ENCODE measurements around the gene PNPO.

The PNPO gene

DNA sequence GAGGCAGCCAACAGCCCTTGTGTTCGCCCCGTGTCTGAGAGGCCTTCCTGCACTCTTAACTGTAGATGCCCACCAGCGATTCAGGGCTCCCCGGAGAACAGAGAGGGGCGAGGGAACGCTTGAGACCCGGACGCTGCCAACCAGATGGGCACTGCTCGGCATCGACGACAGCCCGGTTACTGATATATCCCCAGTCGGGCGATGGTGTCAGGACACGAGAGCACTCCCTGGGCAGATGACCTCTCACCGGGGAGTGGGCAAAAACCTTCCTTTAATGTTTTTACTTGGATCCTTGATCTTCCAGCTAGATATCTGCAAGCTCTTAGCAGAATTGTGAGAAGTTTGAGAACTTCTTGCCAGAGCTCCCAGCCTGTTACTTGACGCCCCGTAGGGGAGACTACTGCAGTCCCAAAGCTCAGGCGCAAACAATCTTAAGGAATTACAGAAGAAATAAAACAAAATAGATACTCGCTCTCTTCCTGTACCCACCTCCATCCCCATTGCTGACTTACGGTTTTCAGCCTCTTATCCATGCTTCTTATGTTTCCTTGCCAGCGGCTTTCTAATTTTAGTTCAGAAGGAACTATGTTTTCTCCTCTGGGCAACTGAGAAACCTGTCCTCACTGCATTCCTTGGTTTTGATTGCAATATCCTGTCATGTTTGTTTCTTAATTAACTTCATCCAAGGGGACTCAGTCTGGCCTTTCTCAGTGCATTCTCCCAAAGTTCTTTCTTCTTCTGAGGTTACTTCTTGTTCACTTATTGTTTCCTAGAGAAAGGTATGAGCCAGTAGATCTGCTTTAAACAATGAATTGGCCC is 44.5 kb upstream of the PNPO start:
- Histone ChIP-seq H3K36me3 (ENCODE audit: control insufficient read depth, insufficient read depth, low read length) (peaks cover 7% of the 10 kb centered on the region), H3K27me3 (replicated peaks; ENCODE audit: control insufficient read depth, insufficient read depth, low read length) (no peaks in the 10 kb centered on the region), H3K4me3 (replicated peaks; ENCODE audit: low read depth, low read length) (peak overlapping the region; percentile 99)
- TF ChIP-seq, protein P1, sequence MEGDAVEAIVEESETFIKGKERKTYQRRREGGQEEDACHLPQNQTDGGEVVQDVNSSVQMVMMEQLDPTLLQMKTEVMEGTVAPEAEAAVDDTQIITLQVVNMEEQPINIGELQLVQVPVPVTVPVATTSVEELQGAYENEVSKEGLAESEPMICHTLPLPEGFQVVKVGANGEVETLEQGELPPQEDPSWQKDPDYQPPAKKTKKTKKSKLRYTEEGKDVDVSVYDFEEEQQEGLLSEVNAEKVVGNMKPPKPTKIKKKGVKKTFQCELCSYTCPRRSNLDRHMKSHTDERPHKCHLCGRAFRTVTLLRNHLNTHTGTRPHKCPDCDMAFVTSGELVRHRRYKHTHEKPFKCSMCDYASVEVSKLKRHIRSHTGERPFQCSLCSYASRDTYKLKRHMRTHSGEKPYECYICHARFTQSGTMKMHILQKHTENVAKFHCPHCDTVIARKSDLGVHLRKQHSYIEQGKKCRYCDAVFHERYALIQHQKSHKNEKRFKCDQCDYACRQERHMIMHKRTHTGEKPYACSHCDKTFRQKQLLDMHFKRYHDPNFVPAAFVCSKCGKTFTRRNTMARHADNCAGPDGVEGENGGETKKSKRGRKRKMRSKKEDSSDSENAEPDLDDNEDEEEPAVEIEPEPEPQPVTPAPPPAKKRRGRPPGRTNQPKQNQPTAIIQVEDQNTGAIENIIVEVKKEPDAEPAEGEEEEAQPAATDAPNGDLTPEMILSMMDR (IDR thresholded peaks at IDR 0.05; ENCODE audit: insufficient read depth, low read length, poor library complexity, severe bottlenecking) = no peak
- no peak for DNase-seq (ENCODE audit: extremely low read depth, insufficient read length)

GRCh38 chr17:47897561-47897960 is 43.8 kb upstream of the PNPO start:
- no peak for DNase-seq (ENCODE audit: extremely low read depth, insufficient read length)
- H3K36me3 ChIP-seq (ENCODE audit: control insufficient read depth, insufficient read depth, low read length) = peaks cover 7% of the 10 kb centered on the region
- TF ChIP-seq, protein P1 (IDR thresholded peaks at IDR 0.05; ENCODE audit: insufficient read depth, low read length, poor library complexity, severe bottlenecking) = no peak
- H3K27me3 ChIP-seq (replicated peaks; ENCODE audit: control insufficient read depth, insufficient read depth, low read length) = no peaks in the 10 kb centered on the region
- peak overlapping the region; percentile 99; the same call in 1 of the 2 replicates for H3K4me3 ChIP-seq (replicated peaks; ENCODE audit: low read depth, low read length)

GRCh38 chr17:47898241-47898640 is 43.1 kb upstream of the PNPO start:
- TF ChIP-seq, protein P1 (IDR thresholded peaks at IDR 0.05; ENCODE audit: insufficient read depth, low read length, poor library complexity, severe bottlenecking) = no peak
- Histone ChIP-seq H3K36me3 (ENCODE audit: control insufficient read depth, insufficient read depth, low read length) (peaks cover 7% of the 10 kb centered on the region), H3K4me3 (replicated peaks; ENCODE audit: low read depth, low read length) (no peak overlapping the region), H3K27me3 (replicated peaks; ENCODE audit: control insufficient read depth, insufficient read depth, low read length) (no peaks in the 10 kb centered on the region)
- DNase-seq (ENCODE audit: extremely low read depth, insufficient read length) = no peak

- DNase-seq (ENCODE audit: extremely low read depth, insufficient read length) = no peak
- Histone ChIP-seq H3K27me3 (replicated peaks; ENCODE audit: control insufficient read depth, insufficient read depth, low read length) (no peaks in the 10 kb centered on the region), H3K4me3 (replicated peaks; ENCODE audit: low read depth, low read length) (no peak overlapping the region), H3K36me3 (ENCODE audit: control insufficient read depth, insufficient read depth, low read length) (peaks cover 7% of the 10 kb centered on the region)
- TF ChIP-seq, protein P1 (IDR thresholded peaks at IDR 0.05; ENCODE audit: insufficient read depth, low read length, poor library complexity, severe bottlenecking) = no peak
These were observed 41.7 kb upstream of the PNPO start for GRCh38 chr17:47899643-47900042.

DNA sequence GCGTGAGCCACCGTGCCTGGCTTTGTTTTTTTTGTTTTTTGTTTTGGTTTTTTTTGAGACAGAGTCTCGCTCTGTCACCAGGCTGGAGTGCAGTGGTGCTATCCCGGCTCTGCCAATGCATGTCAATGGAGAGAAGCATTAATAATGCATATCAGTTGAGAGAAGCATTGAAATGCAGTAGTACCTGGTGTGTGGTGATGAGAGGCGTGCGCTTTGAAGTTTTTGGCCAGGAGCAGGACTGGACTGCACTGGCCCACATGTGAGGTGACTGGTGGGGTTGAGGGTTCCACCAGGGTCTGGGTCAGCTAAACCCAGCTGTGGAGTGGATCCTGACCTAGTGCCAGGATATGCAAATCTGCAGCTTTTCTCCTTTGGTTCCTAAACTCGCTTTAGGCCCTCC is 39.9 kb upstream of the PNPO start:
- DNase-seq (ENCODE audit: extremely low read depth, insufficient read length) = no peak
- H3K36me3 ChIP-seq (ENCODE audit: control insufficient read depth, insufficient read depth, low read length) = peaks cover 11% of the 10 kb centered on the region
- TF ChIP-seq, protein P1 (IDR thresholded peaks at IDR 0.05; ENCODE audit: insufficient read depth, low read length, poor library complexity, severe bottlenecking) = no peak

More for the DNA sequence above, 39.9 kb upstream of the PNPO start:
- Histone ChIP-seq H3K27me3 (replicated peaks; ENCODE audit: control insufficient read depth, insufficient read depth, low read length) (no peaks in the 10 kb centered on the region), H3K4me3 (replicated peaks; ENCODE audit: low read depth, low read length) (no peak overlapping the region)

All from GM06990 (cell line).